HG02759 (cell line): Measurements from ENCODE around the gene PHAF1.
A peak's percentile ranks its signal among the peaks of the same experiment; 100 is the strongest.

Experiments used
- ATAC-seq: cut with Tn5 transposase; IDR thresholded peaks from one replicate; pipeline ENCODE4 v1.9.1; 2021; ENCODE audit warnings: mild to moderate bottlenecking, moderate library complexity; ENCODE audit not compliant: unreplicated experiment

PHAF1 gene

DNA sequence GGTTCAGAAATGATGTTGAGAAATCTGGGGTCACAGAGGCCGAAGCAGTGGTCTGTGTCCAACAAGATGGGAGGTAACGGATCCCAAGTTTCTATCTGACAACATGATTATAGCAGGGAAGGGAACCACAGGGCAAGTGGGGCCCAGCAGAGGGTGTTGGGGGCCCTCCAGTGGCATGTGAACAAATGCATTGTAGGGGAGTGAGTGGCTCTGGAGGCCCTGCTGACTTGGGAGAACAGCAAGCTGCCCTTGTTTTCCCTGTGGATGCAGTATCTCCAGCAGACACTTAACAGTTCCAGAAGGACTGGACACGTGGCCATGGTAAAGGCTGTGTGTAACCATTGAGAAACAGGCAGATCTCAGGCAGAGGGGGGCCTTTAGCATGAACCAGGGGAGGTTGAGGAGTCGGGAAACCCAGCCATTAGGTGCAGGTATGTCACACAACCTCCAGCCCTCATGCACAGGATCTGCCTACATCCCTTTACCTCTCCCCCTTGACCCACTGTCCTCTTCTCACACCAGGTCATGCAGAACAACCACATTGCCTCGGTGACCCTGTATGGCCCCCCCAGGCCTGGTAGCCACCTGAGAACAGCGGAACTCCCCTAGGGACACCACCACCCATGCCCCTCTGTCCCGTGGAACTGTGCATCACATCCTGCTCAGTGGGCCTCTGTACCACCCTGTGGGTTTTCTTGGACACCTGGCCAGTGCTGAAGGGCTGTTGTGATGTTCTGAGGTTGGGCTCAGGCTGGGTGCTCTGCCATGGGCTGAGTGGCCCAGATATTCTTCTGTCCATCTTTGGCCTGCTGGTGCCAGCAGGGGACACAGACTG, 37.0 kb downstream of the PHAF1 start:
- no peak for ATAC-seq

DNA sequence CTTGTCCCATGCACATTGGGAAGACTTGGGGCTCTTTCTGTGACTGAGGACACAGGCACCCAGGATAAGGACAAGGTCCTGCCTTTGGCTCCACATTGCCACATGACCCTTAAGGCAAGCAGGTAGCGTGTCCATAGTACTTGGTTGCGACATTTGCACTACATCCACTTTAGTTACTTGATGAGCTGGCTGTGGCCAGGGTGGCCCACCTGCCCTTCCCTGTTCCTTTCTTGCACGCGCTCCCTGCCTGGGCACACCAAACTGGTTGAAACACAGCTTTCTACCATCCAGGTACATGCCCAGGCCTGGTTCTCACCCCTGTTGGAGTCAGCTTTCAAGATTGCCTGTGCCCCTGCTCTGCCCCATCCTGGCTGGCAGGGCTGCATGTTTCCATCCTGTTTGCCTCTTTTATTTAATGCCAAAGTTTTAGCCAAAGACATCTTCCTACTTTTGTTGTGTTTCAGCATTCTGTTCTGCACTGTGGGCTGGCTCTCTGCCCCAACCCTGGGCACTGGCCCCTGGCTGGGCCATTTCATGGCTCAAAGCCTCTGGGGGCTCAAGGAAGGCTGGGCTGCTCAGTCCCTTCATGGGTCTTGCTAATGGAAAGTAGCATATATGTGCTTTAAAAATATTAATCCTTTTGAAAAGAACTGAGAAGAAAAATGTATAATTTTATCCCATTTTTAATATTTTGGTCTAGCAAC, 37.8 kb downstream of the PHAF1 start:
- ATAC-seq, result no peak

- ATAC-seq, result no peak
Measured at GRCh38 chr16:67148221-67148620, 38.5 kb downstream of the PHAF1 start.

DNA sequence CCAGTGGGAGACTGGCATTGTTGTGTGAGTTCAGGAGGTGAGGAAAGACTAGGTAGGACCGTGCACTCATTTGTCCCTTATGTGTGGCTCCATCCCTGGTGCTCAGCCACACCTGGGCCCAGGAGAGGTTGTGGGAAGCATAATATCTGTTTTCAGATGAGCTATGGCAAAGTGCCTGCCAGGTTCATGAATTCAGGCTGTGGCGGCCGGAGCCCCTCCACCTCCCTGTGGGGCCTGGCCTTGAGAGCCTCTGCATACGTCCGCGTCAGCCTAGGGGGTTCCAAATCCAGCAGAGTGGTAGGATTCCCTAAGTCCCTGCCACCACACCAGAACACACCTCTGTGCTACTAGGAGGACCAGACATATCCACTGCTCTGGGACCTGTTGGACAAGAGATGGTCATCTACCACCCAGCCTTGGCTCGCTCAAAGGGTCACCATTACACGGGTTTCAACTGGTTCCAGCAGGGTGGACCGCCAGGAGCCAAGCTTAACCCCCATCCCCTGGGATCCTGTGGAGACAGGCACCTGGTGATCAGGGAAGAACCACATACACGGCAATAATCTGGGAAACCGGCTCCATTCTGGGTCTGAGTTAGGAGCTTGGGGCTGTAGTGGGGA, 39.0 kb downstream of the PHAF1 start:
- ATAC-seq, result no peak

DNA sequence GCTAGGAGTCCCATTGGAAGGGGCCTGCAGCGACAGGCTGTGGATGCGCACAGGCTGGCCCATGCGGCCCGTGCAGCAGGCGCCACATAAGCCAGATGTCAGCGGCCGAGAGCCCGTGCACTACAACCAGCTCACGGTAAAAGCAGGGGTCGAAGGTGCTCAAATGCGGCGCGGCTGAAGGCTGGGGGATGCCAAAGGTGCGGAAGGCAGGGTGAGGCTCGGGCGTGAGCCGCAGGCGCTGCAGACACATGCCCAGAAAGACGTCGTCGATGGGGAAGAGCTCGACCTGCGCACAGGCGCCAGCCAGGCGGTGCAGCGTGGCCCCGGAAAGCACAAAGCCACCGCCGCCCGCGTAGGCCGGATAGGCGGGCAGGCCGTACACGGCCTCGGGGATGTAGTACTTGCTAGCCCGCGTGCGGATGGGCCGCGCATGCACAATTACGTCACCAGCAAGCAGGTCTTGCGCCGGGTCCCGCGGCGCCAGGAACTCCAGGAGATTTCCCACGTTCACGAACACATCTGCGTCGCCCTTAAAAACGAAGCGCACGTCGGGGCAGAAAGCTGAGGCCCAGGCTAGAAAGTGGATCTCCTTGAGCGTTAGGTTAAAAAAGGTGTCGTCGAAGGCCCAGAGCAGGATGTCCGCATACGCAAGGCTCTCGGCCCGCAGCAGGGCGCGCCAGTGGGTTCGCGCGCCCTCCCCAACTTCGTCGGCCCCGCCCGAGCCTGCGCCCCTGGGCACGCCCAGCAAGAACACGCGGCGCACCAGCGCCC, 39.7 kb downstream of the PHAF1 start:
- ATAC-seq, result no peak

DNA sequence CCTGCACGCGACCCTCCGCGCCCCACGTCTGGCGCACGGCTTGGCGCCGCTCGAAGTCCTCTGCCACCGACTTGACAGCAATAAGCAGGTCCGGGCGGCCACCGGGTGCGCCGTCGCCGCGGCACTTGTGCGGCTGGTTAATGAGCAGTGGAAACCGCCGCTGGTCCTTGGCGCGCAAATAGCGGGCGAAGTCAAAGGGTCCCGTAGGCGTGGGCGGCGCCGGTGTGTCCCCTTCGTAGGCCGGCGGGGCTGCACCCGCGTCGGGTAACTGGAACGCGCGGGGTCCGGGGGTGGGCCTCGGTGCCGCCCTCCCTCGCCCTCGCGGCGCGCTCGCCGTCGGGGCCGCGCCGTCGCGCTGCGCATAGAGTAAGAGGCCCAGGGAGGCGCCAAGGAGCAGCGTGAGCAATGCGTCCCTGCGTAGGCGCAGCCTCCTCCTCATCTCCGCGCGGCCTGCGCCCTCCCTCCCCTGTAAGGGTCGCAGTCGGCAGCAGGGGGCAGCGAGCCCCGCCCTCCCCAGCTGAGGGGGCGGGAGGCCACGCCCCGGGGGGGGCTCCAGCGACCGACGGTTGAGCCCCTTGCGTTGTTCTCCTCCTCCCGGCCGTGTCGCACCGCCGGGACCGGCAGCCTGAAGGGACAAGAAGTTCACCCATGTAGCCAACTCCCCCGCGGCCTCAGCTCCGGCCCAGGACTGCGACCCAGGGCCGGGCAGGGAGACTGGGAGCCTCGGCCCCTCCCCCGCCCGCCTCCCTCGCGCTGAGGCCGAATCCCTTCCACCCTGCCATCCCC, 40.5 kb downstream of the PHAF1 start:
- ATAC-seq, result peak; percentile 47

DNA sequence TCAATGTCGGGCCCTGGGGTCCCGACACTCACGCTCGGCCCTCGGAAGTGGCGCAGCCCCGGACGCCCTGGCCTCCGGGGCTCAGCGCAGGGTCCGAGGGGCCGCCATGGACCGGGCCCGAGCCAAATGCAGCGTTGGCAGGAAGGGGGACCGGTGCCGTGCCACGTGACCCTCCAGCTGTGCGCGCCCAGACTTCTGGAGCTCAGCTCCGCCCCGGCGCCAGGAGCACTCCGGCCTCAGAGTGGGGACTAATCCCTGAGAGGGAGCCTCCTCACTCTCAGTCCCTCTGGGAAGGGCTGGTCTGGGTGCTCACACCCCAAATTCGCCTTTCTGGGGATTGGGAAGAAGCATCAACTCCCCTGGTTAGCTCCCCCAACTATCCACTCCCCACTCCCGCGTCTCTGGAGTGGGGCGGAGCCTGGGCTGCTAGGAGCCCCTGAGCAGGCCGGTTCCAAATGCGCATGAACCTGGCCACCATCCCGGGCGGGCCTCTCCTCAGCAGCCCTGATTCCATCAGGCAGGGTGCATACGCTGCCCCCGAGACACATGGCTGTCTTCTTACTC, 41.2 kb downstream of the PHAF1 start, which contains the start of gene B3GNT9:
Gene B3GNT9 (minus strand): TSS at position 166 of the 564 bp plus-strand sequence. CDS start 513 bp downstream, outside the sequence.
- peak; percentile 42 for ATAC-seq

- no peak for ATAC-seq
Measured at GRCh38 chr16:67151431-67152097, 41.8 kb downstream of the PHAF1 start.

DNA sequence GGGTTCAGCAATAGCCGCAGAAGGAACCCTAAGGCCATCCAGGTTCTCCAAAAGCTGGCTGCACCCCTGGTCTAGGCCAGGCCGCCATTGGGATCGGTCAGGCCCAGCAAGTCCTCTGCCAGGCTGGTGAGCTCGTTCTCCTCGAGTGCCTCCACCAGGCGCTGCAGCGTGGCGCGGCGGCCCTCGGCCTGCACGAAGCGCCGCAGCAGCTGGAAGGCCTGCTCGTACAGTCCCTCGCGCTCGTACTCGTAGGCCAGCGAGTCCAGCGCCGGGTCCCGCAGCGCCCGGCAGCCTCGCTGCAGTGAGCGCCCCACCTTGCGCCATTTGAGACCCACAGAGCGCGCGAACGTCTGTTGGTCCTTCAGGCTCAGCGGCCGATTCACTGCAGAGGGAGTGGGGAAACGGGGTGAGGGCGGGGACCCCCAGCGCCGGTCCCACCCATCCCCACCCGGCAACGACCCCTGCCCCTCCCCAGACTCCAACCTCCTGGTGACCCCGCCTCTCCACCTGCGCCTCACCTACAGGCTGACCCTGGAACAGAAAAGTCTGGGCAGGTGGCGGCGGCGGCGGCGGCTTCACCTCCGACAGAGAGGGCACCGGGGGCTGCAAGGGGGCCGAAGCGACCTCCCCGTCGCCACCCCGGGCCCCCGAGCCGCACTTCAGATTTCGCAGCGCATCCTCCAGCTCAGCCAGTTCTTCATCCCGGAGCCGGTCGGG, 45.0 kb downstream of the PHAF1 start:
- no peak for ATAC-seq

DNA sequence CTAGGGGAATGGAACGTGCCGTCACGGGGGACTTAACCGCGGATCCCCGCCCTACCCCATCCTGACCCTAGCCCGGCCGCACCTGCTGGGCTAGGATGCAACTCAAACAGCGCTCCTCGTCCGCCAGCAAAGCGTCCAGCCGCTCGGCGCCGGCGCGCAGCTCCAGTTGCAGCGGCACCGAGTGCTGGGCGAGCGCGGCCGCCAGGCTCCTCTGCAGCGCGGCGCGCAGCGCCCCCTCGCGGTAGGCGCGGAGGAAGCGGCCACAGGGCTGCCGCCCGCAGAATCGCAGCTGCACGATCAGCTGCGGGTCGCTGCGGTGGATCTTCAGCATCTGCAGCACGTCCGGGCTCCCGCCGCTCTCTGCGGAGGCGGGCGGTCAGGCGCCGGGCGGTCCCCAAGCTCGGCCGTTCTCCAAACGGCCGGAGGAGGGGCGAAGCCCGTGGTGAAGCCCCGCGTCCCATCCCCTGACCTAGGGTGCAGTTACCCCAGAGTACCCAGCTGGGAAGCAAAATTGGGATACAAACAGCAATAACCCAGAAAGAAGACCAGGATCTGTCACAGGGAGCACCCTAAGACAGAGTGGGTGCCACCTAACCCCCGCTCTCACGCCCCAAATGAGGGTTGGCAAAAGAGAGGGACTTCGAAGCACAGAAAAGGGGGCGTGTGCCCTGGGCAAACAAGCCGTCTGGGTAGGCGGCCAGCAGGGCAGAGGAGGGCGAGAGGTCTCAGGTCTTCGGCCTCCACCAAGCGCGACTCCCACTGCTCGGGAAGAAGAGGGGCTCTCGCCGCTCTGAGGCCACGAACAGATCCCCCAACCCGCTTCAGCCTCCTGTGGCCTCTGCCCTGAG, 45.8 kb downstream of the PHAF1 start:
- peak; percentile 35 for ATAC-seq

- ATAC-seq, result no peak
Measured at GRCh38 chr16:67156143-67156844, 46.6 kb downstream of the PHAF1 start.

DNA sequence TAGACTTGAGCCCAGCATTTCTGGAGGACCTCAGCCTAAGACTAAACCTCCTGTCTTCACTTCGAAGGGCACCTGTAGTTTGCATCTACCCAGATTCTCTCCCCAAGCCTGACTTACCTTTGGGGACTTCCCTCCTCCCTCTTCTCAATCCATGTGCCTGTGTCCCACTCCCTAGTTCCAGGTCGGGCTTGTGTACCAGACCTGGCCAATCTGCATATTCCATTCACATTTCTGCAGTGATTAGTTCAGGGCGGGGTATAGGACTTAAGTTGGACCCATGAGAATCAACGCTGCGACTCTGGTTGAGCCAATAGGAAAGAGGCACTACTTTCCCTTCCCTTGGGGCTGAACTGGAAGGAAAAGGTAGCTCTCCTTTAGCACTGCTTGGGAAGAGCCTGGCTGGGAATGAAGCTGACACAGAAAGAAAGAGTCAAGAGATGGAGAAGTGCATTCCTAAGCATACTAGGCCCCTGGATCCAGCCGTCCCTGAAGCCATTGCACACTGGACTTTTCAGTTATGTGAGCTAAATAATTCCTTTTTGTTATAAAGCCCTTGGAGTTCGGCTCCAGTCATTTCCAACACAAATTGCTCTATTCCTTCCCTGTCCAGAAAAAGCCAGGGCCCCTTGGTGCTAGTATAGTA, 47.5 kb downstream of the PHAF1 start:
- ATAC-seq, result no peak

DNA sequence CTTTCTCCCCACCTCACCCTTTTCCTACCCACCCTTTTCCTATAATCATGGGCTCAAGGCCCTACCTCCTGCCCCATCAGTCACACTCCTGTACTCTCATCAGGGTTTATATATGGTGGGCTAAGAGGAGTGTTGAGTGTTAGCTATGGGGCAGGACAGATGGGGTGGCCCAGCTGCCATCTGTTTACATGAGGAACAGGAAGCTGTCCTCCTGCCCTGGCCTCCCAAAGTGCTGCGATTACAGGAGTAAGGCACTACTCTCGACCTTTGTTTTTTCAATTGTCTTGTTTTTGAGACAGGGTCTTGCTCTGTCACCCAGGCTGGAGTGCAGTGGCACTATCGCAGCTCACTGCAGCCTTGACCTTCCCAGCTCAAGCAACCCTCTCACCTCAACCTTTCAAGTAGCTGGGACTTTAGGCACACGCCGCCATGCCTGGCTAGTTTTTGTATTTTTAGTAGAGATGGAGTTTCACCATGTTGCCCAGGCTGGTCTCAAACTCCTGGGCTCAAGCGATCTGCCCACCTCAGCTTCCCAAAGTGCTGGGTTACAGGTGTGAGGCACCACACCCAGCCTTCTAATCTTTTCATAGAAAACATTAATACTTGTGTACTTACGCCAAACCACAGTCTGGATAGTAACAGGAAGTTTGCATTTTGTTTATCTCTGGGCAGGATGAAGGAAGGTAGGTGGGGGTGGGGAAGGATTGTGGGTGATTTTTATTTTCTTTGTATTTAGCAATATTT, 48.3 kb downstream of the PHAF1 start:
- no peak for ATAC-seq

GRCh38 chr16:67158637-67159600, 49.2 kb downstream of the PHAF1 start:
- peak; percentile 42 for ATAC-seq

DNA sequence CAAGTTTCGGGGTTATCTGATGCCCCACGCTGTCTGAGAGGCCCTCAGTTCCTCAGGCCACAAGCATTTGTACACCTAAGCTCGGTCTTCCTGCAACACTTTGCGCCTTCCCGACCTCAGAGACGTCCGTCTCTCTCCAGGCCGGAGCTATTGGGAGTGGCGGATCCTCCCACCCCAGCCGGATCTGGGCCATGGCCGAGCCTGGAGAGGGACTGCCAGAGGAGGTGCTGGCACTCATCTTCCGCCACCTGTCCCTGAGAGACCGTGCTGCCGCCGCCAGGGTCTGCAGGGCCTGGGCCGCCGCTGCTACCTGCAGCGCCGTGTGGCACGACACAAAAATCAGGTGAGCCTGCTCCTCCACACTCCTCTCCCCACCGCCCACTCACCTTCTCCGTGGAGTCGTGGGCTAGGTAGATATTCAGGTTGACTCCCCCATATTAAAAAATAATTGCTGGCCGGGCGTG, 51.9 kb downstream of the PHAF1 start:
- no peak for ATAC-seq
